Activated T-cell treated with anti-CD3 and anti-CD28 coated beads for 48 hours (primary cell): ENCODE measurements around the gene ADARB2.

Source experiments
- DNase-seq: peaks from one replicate; pipeline ENCODE4 v3.0.0-alpha.2; 2020; ENCODE audit warnings: low read depth

The ADARB2 gene

GRCh38 chr10:1569208-1569607 lies 168.1 kb downstream of the ADARB2 start:
- DNase-seq, result no peak

DNA sequence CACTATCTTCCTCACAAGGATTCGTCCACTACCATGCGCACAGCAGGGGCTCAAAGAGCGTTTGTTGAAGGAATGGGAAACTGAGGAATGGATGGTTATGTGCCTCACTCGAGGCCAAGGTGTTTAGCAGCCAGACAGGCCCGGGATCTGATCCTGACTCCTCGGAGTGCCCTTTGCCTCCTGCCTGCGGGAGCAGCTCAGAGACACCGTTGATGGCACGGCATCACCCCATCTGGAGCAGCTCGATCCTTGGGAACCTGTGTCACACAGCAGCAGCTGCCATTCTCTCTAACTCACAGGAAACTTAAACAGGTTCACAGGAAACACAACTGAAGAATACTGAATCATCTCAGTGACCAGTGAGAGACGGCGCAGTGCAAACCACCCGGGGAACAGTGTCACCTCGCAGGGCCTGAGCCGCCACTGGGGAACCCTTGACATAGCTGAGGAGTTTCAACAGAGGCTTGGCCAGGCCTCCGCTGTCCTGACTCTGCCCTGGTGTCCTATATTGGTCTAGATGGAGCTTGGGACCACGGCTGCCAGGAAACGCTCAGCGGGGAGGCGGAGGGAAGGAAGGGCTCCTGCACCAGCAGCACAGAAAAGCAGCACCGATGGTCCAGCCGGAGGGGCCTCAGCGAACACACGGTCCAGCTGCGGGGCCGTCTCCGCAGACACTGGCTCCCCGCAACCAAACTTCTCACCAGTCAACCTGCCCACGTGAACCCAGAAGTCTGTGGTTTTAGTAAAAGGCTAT lies 169.4 kb downstream of the ADARB2 start:
- DNase-seq, result no peak

- DNase-seq, result no peak
Observed at GRCh38 chr10:1567152-1567551, 170.2 kb downstream of the ADARB2 start.

GRCh38 chr10:1564791-1565190 lies 172.5 kb downstream of the ADARB2 start:
- DNase-seq, result no peak

DNA sequence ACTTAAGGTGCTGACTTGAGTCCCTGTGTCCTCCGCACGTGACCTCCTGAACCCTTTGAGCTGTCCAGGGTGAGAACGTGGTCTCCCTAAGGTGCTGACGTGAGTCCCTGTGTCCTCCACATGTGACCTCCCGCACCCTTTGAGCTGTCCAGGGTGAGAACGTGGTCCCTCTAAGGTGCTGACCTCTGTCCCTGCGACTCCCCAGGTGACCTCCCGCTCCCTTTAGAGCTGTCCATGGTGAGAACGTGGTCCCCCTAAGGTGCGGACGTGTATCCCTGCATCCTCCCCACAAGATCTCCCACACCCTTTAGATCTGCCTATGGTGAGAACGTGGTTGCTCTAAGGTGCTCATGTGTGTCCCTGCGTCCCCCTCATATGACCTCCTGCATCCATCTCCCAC lies 174.3 kb downstream of the ADARB2 start:
- DNase-seq, result no peak

DNA sequence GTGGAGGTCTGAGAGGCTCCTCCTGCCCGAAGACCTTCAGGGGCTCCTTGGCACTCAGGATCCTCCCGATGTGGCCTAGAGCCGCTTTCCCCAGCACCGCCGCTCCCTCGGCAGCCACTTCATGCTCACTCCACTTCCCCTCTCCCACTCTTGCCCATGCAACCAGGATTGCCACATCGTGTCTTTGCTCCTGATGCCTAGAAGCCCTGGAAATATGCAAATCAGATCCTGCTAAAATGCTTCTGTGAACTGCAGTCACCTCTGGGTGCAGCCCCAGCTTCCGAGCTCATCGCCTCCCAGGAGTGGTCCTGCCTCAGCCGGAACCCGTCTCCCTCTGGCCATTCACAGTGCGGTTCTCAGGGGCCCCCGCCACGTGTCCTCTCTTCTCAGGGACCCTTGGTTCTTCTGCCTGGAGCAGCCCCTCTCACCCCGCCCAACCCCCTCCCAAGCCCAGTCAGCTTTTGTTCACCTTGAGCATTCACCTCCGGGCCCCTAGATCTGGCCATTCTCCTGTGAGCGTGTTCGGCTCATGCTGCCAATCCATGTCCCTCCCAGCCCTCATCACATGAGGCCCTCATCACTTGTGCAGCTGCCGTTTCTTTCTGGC lies 175.5 kb downstream of the ADARB2 start:
- no peak for DNase-seq

DNA sequence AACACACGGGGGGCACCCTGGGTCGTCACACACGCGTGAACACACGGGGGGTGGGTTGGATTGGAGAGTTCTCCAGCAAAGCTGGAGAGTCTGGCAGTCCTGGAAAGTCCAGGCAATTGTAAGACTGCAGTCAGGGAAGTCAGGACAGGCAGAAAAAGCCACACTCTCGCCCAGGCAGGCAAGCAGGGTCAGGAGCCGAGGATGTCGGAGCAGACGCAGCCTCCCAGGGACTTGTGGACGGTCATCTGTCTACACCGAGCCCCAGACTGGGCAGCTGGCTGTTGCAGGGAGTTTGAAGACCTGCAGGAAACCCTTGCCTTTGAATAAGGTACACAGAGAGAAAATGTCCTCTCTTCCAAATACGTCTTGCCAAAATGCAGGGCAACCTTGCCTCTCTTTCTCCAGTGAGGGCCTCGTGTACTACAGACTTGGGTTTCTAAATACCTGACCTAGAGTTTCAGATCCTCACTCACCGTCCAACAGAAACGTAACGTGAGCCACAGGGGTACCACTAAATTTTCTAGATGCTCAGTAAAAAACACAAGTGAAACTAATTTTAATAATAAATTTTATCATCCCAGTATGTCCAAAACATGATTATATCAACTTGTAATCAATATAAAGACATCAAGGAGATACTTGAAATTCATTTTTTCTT lies 176.7 kb downstream of the ADARB2 start:
- DNase-seq, result no peak

GRCh38 chr10:1559761-1560160 lies 177.6 kb downstream of the ADARB2 start:
- no peak for DNase-seq

DNA sequence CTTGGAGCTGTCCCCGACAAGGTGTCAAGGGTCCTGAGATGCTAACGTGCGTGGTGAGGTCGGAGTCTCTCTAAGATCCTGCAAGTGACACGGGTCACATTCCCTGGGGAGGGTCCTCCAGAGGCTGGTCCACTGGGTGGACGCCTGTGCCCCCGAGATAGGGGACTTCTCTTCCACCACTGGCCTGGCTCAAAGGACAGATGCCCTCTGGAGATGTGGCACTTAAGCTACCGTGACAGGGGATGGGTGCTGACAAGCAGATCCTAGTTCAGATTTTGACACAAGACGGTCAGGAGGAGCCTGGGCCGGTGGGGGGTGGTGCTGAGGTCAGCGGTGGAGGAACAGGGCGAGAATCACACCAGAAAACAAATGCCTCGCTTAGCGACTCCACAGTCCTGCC lies 178.0 kb downstream of the ADARB2 start:
- no peak for DNase-seq

DNA sequence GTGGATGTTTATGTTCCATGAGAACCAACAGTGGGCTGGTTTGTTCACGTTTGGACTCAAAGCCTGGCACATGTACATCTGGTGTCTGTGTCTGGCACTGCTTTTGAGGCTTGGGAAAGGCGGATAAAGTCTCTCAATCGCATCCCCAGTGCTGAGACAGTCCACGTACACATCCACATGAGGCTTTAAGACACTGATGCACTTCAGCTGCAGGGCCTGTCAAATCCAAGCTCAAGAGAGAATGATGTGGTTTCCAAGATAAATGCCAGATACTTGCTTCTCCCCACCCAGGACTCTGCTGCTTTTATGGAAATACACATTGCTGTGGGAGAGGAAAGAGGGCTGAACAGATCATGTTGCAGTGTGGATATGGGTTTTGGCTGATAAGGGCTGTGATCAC lies 178.4 kb downstream of the ADARB2 start:
- no peak for DNase-seq

DNA sequence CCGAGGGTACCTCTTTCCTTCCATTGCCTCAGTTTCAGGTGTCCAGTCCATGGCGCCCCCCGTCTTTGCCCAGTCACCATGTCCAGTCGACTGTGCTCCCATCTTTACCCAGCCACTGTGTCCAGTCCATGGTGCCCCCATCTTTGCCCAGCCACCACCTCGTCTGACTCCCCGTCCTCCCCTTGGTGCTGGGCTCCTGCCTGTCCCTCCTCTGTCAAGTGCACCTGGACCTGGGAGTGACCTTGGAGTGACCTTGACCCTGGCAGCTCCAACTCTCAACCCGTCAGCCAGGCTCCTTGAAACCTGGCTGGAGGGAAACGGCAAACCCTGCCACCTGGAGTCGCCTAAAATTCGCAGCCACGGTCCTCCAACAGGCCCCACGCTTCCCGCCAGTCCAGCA lies 180.2 kb downstream of the ADARB2 start:
- DNase-seq, result no peak

DNA sequence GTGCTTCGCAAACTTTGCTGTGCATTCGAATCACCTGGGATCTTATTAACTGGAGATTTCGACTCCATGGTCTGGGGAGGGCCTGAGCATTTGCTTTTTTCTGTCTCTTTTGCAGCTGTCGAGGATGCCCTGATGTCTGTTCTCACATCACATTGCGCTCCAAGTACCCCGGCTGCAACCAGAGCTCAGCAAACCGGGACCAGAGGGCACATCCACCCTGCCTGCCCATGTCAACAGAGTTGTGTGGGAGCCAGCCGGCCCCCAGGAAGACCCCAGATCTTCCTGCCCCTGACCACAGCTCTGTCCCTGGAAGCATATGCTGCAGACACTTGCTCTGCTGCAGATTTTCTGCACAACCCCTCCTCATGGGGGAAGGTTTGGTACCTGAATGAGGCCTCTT lies 180.8 kb downstream of the ADARB2 start:
- no peak for DNase-seq

GRCh38 chr10:1553951-1554350 lies 183.4 kb downstream of the ADARB2 start:
- no peak for DNase-seq

GRCh38 chr10:1552881-1553670 lies 184.2 kb downstream of the ADARB2 start:
- DNase-seq, result no peak

GRCh38 chr10:1552406-1552805 lies 184.9 kb downstream of the ADARB2 start:
- no peak for DNase-seq

DNA sequence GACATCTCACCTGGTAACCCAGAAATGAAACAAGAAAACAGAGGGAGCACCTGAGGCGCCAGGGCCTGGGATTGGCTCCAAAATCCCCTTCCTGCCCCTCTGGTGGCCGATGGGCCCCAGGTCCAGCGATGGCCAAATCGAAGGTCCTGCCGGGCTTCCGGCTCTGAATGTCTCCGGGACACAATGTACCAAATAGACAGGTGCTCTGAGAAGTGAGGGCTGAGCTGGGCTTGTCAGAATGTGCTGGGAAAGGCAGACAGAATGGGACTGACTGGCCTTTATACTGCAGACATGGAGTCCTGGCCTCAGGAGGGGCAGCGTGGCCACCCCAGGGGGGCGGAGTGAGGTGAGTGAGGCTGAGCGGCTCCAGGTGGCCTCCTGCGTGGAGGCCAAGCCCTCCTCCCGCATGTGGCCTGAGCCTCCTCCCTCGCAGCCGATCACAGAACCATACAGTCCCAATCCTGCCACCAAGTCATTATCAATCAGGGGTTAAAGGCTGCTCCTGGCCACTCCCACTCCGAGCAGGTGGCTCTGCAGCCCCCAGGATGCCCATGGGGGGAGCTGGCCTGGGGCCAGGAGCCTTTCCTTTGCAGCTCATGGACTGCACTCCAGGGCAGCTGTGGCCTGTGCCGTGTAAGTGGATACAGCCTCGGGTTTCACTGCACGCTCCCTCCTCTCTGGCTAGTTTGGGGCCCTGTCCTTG lies 185.5 kb downstream of the ADARB2 start:
- DNase-seq, result no peak

GRCh38 chr10:1550616-1551015 lies 186.7 kb downstream of the ADARB2 start:
- no peak for DNase-seq

DNA sequence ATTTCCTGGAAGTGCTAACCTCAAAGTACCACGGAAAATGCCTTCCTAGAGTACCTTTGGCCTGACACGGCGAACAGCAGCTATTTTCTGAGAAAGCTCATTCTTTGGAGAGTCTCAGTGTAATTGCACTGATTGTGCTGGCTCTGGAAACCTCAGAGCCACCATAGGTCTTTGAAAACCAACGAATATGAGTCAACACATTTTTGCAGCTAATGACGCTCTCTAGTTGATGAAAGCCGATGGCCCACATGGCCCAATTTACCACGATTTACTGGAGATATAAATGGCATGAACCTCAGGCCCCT lies 187.1 kb downstream of the ADARB2 start:
- DNase-seq, result no peak

DNA sequence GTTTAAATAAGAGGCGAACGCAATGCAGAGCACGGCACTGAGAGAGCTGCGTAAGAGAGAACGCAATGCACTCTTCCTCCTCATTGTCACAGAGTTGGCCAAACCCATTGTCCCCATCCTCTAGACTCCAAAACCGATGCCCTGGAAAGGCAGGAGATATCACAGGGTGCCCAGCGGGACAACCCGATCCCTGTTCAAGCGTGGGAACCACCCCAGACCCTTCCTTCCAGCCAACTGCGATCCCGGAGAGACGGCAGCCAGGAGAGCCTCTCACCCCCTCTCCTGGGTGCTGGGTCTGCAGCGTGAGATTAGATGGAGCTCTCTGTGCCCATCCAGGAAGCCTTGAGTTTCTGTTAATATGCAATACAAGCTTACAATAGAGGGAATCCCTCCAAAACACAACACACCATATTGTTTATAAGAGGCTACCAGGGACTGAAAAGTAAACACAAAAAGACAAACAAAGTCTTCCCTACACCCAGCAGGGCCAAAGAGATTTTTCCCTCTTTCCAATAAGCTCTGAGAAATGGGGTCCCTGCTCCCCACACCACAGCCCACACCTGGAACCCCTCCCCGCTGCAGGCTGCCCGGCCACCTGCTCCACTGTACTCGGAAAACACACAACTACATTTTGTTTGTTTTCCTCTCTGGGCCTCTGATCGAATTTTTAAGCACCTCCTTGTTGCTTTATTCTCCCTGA lies 187.6 kb downstream of the ADARB2 start:
- DNase-seq, result no peak

GRCh38 chr10:1548596-1548995 lies 188.7 kb downstream of the ADARB2 start:
- DNase-seq, result no peak

GRCh38 chr10:1548146-1548545 lies 189.2 kb downstream of the ADARB2 start:
- DNase-seq, result no peak
